Measurements from ENCODE around the gene IL36G.

DNA sequence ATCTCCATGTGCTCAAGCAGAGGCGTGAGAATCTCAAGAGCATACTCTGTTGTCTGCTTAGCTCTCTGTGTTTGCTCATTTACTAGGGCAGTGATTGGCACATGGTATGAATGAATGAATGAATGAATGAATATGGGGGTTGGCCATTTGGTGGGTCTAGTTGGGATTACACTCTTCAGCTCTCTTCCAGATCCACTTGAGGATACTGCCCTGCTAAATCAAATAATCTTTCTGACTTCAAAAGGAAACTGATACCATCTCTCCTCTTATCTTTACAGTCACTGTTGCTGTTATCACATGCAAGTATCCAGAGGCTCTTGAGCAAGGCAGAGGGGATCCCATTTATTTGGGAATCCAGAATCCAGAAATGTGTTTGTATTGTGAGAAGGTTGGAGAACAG is 1.9 kb downstream of the IL36G start:
- TF ChIP-seq, protein P1, sequence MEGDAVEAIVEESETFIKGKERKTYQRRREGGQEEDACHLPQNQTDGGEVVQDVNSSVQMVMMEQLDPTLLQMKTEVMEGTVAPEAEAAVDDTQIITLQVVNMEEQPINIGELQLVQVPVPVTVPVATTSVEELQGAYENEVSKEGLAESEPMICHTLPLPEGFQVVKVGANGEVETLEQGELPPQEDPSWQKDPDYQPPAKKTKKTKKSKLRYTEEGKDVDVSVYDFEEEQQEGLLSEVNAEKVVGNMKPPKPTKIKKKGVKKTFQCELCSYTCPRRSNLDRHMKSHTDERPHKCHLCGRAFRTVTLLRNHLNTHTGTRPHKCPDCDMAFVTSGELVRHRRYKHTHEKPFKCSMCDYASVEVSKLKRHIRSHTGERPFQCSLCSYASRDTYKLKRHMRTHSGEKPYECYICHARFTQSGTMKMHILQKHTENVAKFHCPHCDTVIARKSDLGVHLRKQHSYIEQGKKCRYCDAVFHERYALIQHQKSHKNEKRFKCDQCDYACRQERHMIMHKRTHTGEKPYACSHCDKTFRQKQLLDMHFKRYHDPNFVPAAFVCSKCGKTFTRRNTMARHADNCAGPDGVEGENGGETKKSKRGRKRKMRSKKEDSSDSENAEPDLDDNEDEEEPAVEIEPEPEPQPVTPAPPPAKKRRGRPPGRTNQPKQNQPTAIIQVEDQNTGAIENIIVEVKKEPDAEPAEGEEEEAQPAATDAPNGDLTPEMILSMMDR (IDR thresholded peaks at IDR 0.05 in 8 of 11, conservative IDR thresholded peaks at IDR 0.05 in 3 of 11) = no peak
- TF ChIP-seq POLR2A (IDR thresholded peaks at IDR 0.05) (no peak), POLR2AphosphoS5 (IDR thresholded peaks at IDR 0.05) (no peak)

Measured in spleen (tissue), 7 donors.